GM21619 (cell line): ENCODE data around the gene PPFIA4.
"Not testable (repeated sequence)": the region's sequence is repeated elsewhere in the genome, so short reads cannot be mapped to it uniquely, and the experiment has no call there.

Source experiments
- ATAC-seq: cut with Tn5 transposase; IDR thresholded peaks from one replicate; pipeline ENCODE4 v1.9.1; 2021; ENCODE audit not compliant: unreplicated experiment

PPFIA4 gene

DNA sequence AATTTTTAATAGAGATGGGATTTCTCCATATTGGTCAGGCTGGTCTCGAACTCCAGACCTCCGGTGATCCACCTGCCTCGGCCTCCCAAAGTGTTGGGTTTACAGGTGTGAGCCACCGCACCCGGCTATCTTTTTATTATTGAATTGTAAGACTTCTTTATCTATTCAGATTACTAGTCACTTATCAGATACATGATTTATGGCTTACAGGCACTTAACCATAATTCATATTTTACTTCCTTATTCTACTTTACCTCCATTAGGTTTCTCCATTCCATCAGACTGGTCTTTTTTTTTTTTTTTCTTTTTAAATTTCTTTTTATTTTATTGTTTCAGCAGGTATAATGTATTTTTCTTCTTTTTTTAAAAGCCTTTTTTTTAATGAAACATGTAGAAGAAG is 14.7 kb upstream of the PPFIA4 start:
- ATAC-seq: no peak

DNA sequence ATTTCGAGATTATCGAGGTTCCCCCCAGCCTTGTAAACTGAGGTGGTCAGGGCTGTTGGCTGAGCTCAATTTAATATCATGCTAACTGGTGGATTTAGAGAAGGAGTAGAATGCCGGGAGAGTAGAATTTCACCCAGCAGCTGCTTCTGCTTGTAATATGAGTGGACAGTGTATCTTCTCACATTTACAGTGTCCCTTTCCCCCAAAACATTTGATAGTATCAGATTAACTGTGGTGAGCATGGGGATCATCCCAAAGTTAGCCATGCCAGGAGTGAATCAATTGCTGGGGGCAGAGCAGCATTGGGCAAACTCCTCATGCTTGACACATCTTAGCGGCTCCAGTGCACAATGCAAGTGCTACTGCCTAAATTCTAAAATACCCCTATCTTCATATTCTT is 9.2 kb upstream of the PPFIA4 start:
- no peak for ATAC-seq

DNA sequence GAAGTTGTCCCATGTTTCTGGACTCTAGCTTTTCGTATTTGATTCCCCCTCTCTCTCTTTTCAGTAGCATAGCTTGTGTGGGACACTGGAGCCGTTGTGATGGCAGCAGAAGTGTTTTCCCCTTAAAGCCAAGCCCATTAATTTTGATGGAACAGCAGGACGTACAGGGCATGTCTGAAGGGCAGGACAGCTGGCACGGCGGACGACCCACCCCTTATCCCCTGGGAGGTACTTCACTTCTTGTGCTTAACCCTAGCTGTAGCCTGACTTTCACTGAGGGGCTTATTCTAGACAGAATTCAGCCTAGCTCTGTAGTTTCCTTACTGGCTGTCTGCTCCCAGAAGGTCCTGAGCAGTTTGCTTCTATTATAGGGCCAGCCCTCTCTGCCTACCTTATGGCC is 8.6 kb upstream of the PPFIA4 start:
- ATAC-seq: no peak

DNA sequence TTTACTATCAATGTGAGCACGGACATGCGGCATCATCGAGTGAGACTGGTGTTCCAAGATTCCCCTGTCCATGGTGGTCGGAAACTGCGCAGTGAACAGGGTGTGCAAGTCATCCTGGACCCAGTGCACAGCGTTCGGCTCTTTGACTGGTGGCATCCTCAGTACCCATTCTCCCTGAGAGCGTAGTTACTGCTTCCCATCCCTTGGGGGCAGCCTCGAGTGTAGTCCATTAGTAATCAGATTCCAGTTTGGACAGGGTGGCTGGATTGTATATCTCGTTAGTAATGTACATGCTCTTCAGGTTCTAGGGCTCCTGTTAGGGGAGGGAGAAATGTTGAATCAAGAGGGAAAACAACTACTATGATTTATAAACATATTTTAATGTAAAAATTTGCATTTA is 3.4 kb upstream of the PPFIA4 start:
- ATAC-seq: not testable (repeated sequence)

DNA sequence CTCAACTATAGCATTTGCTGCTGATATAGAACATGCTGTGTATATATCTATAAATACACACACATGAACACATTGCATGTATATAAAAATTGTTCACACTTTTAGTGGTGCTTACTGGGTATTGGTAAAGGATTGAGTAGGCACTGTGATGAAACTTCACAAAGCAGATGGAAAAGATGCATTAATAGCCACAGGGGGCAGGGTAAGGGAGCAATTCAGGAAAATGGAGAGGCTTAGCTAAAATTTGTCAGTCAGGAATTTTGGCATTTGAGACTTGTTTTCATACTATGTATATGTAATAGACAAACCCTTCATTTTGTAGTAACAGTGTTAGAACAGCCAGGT is 633 bp upstream of the PPFIA4 start:
- no peak for ATAC-seq

DNA sequence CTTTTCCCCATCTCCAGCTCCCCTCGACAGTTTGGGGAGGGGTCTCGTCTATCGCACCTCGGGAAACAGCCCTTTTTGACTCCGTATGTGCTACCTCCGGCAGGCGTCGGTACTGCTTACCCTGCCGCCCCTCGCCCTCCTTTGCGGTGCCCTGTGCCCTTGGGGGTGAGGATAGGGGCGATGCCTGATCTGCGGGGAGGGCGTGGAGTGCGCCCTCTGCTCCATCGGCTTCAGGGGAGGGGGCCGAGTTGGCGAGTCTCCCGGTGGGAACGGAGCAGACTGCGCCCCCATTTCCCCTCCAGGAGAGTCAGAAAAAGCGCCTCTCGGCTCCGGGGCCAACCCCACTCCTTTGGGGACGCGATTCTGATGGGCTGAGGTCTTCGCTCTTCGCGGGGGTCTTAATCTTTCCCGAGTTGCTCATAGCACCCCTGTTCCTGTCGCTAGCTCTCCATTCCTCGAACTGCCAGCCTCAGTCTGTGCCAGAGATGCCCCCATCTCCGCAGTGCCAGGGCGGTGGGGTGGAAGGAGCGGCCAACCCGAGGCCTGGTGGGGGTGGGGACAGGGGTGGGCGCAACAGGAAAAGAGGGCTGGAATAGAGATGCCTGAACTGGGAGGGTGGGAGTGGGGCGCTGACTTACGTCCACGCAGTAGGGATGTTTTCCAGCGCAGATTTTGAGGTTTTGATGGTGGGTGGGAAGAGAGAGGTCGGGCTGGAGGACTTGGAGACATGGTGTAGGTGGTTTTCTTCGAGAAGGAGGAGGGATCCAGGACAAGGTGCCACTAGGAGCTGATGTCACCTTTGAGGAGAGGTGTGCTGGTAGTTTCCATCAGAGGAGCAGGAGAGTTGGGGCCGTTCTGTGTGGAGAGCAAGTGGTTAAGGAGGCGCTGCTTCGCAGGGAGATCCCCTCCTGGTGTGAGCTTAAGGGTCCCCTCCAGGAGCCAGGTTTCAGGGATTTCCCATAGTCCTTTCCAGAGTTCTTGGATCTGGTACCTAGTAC is 674 bp downstream of the PPFIA4 start:
- peak; percentile 7 for ATAC-seq

DNA sequence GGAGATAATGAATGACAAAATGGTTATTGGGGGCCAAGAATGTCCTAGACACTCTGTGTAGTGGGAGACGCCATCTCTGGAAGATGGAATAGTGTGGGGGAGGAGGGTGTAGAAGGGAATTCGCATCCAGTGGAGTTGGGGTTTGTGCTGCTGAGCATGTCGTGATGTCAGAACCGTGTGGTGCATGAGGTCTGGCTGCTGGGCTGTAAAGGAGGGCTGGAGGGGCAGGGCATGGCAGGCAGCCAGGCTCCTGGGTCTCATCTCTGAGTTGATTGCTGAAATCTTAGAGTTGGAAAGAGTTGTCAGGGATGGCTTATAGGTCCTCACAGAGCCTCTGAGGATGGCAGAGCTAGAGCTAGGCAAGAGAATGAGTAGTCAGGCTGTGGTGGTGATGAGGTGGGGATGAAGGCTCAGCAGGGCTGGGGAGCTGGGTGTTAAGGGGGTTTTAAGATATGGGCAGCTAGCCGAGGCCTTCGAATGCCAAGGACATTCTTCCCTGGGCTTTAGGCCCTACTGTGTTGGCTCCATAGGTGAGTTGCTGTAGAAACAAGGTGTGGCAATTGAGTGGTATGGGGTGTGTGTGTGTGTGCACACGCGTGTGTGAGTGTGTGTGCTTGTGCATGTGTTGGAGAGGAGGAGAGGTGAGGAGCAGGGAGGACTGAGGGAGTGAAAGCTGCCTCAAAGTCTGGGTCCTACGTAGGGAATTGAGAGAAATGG is 1.9 kb downstream of the PPFIA4 start:
- no peak for ATAC-seq

DNA sequence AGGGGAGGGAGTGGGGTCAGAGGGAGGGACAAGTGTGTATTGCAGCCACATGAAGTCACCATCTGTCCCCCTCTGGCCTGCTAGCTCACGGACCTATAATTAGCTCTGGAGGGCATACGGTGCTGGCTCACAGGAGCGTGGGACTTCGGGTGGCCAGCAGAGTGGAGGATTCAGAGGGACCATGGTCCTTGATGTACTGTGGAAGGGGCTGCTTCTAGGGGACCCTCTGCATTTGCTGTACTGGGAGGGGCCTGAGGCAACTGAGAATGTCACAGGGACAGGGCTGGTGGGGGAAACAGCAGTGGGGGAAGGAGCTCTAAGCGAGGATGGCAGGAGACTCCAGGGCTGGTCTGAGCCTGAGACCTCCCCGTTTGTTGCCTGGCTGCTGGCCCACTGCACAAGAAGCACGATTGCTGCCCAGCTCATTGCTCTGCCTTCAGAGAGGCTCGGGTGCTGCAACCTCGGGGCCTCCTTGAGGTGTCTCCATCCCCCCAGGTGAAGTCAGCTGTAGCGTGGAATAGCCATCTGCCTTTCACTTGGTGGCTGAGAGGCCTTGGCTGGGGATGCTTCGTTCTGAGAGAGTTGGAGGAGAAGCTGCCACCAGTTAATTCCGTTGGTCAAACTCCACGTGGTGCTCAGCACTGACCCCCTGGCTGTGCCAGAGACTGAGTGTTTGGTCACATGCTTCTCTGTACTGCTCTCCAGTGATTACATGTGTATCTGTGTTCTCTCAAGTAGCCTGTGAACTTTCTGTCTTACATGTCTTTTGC is 2.7 kb downstream of the PPFIA4 start:
- no peak for ATAC-seq

DNA sequence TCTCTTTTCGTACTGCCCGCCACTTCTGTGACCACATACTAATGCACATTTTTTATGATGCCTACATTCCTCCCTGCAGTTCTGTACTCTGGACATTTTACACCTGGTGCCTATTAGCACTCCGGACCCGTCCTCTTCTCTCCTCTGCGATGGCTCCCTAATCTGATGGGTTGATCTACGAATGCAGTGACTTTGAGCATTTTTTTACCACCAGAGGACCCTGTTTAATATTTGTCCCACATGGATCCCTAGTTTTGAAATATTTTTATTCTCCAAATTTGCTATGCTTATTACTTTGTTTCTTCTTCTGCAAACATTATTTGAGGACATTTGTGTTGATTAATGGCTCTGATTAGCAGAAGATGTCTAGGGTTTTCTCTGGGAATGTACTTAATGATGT is 5.2 kb downstream of the PPFIA4 start:
- ATAC-seq: no peak

DNA sequence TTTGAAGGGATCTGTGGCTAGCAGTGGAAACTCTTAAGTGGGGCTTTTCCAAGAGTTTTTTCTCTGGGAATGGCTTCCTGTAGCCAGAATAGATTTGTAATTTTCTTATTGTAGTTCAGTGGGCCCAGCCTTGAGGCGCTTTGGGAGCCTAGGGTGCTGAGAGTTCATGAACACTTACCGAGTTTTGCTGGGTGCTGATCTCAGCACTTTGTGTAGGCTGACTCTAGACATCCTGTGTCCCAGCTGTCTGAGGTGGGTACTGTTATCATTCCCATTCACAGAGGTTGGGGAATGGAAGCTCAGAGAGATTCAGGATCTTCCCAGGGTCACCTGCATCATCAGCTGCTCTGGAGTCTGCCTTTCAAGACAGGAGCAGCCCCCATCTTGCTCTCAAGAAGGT is 7.0 kb downstream of the PPFIA4 start:
- ATAC-seq: no peak

DNA sequence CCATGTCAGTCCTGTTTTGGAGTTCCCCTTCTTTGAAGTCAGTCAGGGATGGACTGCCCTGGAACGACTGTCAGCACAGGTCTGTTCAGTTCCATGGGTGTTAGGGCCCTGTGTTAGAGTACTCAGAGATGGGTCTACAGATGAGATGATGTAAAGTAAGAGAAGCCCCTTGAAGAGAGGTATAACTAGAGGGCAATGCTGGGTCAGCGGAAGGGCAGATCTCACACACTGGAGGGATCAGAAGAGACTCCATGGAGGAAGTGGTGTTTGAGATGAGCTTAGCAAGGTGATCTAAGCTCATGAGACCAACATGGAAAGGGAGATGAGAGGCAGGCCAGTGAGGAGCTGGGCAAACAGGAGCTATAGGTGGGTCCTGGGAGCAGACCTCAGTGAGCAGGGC is 7.6 kb downstream of the PPFIA4 start:
- ATAC-seq: no peak

DNA sequence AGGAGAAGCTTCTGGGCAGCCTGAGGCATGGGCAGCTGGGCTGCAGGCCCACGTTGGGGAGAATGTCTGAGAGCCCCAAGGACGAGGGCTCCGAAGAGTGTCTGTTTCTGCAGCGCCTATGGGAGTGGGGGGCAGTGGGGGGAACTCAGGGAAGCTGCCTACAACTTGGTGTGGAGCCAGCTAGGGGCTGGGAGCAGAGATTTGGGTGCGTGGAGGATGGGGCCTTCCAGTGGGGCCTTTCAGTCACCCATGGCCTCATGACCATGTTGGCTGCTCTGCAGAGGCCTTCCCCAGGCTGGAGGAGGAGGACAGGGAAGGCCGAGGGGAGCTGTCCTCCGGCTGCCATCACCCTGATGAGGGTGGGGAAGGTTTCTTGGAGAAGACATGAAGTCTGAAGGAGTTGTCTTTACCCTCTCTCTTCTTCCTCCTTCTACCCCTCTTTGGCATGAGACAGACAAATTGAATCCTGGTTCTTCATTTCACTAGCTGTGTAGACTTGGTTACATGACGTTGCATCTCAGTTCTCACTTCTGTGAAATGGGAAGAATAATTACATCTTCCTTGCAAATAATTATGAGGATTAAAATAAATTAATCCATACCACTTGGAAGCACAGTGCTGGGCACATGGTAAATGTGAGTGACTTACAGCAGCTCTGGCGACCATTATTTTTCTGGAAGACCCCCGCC is 8.3 kb downstream of the PPFIA4 start:
- ATAC-seq: no peak

DNA sequence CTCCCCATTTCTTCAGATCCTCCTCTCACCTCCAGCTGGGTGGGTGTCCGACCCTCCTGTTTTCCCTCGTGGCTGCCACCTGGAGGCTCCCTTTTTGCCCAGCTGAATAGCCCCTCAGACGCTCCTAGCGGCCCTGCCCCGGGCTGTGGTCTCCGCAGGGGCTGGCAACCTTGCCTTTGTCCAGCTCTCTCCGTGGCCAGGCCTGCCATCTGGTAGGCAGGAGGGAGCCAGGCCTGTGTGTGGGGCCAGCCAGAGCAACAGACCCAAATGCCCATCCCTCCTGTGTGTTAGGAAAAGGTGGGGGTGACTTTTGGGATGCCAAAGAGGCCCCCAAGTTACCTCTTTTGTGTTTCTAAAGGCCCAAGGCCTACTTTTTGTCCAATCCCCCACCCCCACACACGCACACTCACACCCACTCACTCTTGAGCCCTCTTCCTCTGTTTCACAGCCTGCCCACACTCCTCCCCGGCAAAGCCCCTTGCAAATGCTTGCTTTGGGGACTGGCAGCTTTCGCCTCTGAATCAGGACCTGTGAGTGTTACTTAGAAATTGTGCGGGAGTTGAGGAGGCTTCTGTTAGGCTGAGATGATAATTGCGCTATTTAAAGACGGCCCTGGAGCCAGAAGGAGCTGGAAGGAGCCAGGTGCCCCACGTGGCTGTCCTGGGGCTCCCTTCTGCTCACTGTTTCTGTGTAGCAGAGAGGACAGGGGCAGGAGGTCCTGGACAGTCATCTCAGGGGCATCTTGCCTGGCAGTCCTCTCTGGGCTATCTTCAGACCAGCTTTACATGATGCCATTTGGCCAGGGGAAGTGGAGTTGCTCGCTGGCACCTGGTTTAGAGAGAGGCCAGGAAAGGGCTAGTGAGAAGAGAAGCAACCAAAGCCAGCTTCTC is 9.1 kb downstream of the PPFIA4 start:
- ATAC-seq: no peak

DNA sequence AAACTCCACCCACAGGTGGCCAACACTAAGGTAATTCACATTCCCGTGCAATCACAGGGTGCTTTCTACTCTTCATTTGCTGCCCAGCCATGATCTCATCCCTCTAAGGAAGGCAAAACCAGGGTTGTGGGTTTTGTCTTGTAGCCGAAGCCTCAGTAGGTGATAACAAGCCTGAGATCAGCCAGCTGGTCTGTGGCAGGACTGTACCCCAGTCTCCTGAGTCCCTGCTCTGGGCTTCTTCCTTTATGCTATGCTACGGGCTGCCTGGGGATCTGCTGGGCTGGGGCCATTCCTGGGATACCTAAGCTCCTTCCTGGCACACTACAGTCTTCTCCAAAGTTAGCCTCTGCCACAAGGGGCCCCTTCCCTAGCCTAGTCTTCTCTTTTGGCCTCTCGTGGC is 9.8 kb downstream of the PPFIA4 start:
- no peak for ATAC-seq

DNA sequence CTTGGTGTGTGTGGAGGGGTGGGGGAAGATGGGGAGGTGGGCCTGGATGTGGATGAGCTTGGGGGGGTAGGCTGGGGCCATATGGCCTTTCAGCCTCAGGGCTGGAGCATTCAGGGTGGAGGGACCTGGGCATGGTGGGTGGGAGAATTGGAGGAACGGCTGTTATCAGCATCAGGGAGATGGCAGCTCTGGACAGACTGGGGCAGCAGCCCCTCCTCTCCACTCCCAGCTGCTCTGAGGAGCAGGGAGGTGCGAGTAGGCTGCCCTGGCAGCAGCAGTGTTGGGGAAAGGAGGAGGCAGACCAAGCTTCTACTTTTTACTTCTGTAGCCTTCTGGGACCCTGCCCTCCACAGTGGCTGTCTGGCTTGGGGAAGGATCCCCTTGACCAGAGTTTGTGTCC is 10.2 kb downstream of the PPFIA4 start:
- no peak for ATAC-seq

DNA sequence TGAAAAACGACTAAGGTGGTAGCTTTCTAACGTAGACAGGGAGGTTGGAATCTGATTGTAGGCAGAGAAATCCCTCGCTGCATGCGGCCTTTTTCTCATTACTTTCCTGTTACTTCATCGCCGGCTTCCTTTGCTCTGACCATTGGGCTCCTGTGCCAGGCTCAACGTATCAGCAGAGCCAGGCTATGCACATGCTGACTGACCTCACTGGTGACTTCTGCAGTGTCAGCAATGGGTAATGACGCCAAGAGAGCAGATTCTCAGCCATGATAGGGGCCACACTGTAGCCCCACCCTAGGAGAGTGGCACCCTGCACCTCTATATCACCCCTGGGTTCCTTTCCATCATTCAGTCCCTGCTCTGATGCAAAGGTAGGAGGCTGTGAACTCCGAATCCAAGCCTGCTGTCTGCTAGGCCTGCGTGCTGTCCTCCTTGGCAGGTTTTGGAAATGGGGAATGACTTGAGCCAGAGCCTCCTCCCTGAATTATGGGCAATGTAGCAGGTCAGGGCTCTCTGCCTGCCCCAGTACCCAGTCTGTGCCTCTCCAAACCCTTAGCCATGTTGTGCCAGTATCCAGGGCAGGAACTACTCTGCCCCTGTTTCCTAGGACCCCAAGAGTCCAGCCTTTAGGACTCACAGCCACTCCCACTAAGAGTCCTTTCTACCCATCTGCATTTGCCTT is 11.4 kb downstream of the PPFIA4 start:
- ATAC-seq: peak; percentile 5

DNA sequence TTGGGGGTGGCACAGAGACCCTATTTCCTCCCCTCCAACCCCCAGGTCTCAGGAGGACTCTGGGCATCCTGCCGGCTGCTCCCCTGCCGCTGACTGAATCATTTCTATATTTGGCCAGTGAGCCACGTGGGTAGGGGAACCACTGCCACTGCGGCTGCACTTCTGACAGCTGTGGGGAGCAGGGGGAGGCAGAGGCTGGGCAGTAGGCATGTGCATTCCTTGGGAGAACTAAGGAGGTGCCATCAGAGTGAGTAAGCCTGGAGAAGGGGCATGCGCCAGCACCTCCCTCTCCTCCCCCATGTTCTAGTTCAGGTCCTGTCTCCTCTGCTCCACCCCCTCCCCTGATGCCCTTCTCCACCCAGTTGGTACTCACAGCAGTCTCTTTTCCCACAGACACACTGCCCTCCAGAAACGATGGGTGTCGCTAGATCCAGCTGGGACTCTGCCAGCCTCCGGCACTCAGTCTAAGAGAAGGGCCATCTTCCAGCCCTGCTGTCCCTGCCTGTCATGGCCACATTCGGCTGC is 12.0 kb downstream of the PPFIA4 start:
- peak; percentile 67 for ATAC-seq

DNA sequence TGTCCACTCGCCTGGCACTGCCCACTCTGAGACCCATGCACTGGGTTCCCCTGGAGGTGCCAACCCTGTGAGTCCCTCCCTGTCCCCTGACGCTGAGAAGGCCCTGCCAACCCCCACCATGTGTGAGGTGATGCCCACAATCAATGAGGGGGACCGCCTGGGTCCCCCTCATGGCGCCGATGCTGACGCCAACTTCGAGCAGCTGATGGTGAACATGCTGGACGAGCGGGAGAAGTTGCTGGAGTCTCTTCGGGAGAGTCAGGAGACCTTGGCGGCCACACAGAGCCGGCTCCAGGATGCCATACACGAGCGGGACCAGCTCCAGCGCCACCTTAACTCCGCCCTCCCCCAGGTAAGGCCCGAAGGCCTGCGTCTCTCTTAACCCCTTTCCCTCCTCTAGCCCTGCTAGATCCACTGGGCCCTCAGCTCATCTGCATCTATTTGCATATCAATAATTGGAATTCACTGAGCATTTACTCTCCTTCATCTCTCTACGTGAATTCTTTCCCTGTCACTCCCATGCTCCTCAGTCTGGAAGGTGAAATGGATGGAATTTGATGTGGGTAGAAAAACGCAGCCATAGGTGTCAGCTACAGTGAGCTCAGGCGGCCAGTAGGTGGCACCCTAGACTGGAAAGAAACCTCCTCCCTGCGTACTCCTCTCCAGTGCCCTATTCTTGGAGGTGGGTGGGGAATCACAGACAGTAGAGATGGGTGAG is 12.8 kb downstream of the PPFIA4 start:
- no peak for ATAC-seq
